Pancreas (tissue), 10 donors: ENCODE measurements around the gene APBB2. TPM values are rescaled to one million over a fixed set of nuclear protein-coding genes. Genes with fewer than 3 reads are reported as not detected.

Experiments used
- ATAC-seq, 4 donors: fragments of 200-7000 bp; cut with Tn5 transposase; one replicate each; pipeline versions ENCODE4 v1.8.0 to v1.9.1; 2020; ENCODE audit warnings: mild to moderate bottlenecking in 4 of 4, moderate library complexity in 4 of 4
- DNase-seq, 6 donors: peaks; one replicate each; pipeline ENCODE4 v3.0.0-alpha.2; 2020
- FAIRE-seq: peaks from 2 replicates; lab custom pipeline; 2012; peaks lifted over from hg19 to GRCh38; lab: Jason Lieb, UNC
- H3K27ac ChIP-seq, 4 donors: fragments of 200-600 bp; sonication (generic); 1 replicate in 3 of 4; 2 replicates in 1 of 4; pipeline versions ENCODE4 v1.5.0 to v1.8.0; 2020
- H3K27me3 ChIP-seq, 4 donors: fragments of 200-600 bp; one replicate each; pipeline ENCODE4 v1.8.0; 2021
- H3K36me3 ChIP-seq, 3 donors: fragments of 200-600 bp; sonication (generic) in 1 of 3; one replicate each; pipeline versions ENCODE4 v1.5.0 to v1.8.0; 2020 to 2021
- H3K4me1 ChIP-seq, 3 donors: fragments of 200-600 bp; one replicate each; pipeline ENCODE4 v1.8.0; 2021
- H3K4me3 ChIP-seq, 4 donors: fragments of 200-600 bp; sonication (generic) in 2 of 4; one replicate each; pipeline versions ENCODE4 v1.5.0 to v1.8.0; 2020 to 2021
- H3K9me3 ChIP-seq, 4 donors: fragments of 200-600 bp; one replicate each; pipeline ENCODE4 v1.8.0; 2021
- CTCF ChIP-seq, 4 donors: fragments of 200-600 bp; sonication (generic) in 3 of 4; IDR thresholded peaks; one replicate each; pipeline versions ENCODE4 v1.5.0 to v1.8.0; 2021; ENCODE audit warnings: antibody characterized with exemption in 4 of 4
- WGBS, 2 donors: extraction: QIAGEN DNeasy Blood & Tissue Kit; methylation state at CpG; one replicate each; pipeline ENCODE4 v1.1.7; 2013; 5-methylcytosine and 5-hydroxymethylcytosine counted together
- intact Hi-C, 3 donors: fragments of 100-400 bp; cut with DNase I; formaldehyde crosslinking; loops; one replicate each; pipeline versions ENCODE4 v1.11.1 to v1.14.2; 2022
- polyA plus RNA-seq, 2 donors: library from polyadenylated mRNA; stranded (reverse); fragments of 200-250 nt; gene quantifications; one replicate each; pipeline ENCODE4 v1.2.3, GENCODE V29; 2013
- total RNA-seq, 6 donors: library from RNA; stranded (reverse); fragmentation: NEBNext Ultra II Directional in 4 of 6; extraction: Animal tissue kit (Norgen Biotek cat#: 25700) in 4 of 6; gene quantifications; one replicate each; pipeline versions ENCODE4 v1.2.1 to v1.2.4, GENCODE V29; 2021 to 2023
- donor health status: healthy with polysubstance abuse.
- donor health status: DM: no; HTN: no; CAD: no; lungs with moderate emphysema.
- donor health status: DM: no; HTN: no; CAD: no.
- donor health status: control.
- donor health status: control.
- donor health status: Bipolar disorder and iron deficiency.
- donor health status: DM: yes; HTN: yes; CAD: no.
- donor health status: DM: no; HTN: no; CAD: no.
- donor health status: DM: no; HTN: no; CAD: no.
- donor health status: DM: yes; HTN: yes; CAD: no.

APBB2 gene
- total and polyA plus RNA-seq, 8 donors, result 9.1 to 21.6 (median 11.5) TPM

GRCh38 chr4:41178372-41179370 is 35.7 kb downstream of the APBB2 start:
- WGBS, 2 donors, result 23 to 24% methylated on average over 7 of the region's 7 CpGs
- no peak for TF ChIP-seq CTCF (IDR thresholded peaks at IDR 0.05)
- no peak overlapping the region for H3K4me3 ChIP-seq
- FAIRE-seq (no peak), DNase-seq (no peak), ATAC-seq (peak in 3 of 4 donors; percentile 53 to 78 (median 63))
- no peaks in the 10 kb centered on the region for H3K36me3 ChIP-seq
- H3K27me3 ChIP-seq, result no peaks in the 10 kb centered on the region
- H3K9me3 ChIP-seq, result no peaks in the 10 kb centered on the region
- H3K27ac ChIP-seq, result no peak overlapping the region
- intact Hi-C loops, result no loop called here
- peaks cover 23 to 30% (median 23%) of the 10 kb centered on the region in 3 donors for H3K4me1 ChIP-seq

GRCh38 chr4:41177016-41177415 is 37.3 kb downstream of the APBB2 start:
- TF ChIP-seq CTCF (IDR thresholded peaks at IDR 0.05), result no peak
- FAIRE-seq (no peak), DNase-seq (no peak), ATAC-seq (peak in 3 of 4 donors; percentile 31 to 55 (median 34))
- Histone ChIP-seq H3K4me3 (no peak overlapping the region), H3K9me3 (no peaks in the 10 kb centered on the region), H3K27ac (no peak overlapping the region), H3K4me1 (peaks cover 23 to 30% (median 23%) of the 10 kb centered on the region in 3 donors), H3K27me3 (no peaks in the 10 kb centered on the region), H3K36me3 (no peaks in the 10 kb centered on the region)
- intact Hi-C loops, result no loop called here

- no peaks in the 10 kb centered on the region for H3K27me3 ChIP-seq
- no peak for TF ChIP-seq CTCF (IDR thresholded peaks at IDR 0.05)
- H3K9me3 ChIP-seq, result no peaks in the 10 kb centered on the region
- H3K36me3 ChIP-seq, result no peaks in the 10 kb centered on the region
- intact Hi-C loops, result no loop called here
- 74 to 82% methylated on average over 1 of the region's 1 CpG for WGBS, 2 donors
- peak overlapping the region in 1 of 4 donors; percentile 27 for H3K27ac ChIP-seq
- no peak overlapping the region for H3K4me3 ChIP-seq
- ATAC-seq, result peak in 1 of 4 donors; percentile 41
- peaks cover 23 to 30% (median 23%) of the 10 kb centered on the region in 3 donors for H3K4me1 ChIP-seq
- no peak for DNase-seq
- FAIRE-seq, result no peak
Measured at GRCh38 chr4:41176340-41176739, 38.0 kb downstream of the APBB2 start.

- ATAC-seq (no peak), DNase-seq (no peak), FAIRE-seq (no peak)
- no peak for TF ChIP-seq CTCF (IDR thresholded peaks at IDR 0.05)
- H3K4me3 ChIP-seq, result no peak overlapping the region
- intact Hi-C loops, result no loop called here
- peak overlapping the region in 1 of 4 donors; percentile 27 for H3K27ac ChIP-seq
- H3K27me3 ChIP-seq, result no peaks in the 10 kb centered on the region
- no peaks in the 10 kb centered on the region for H3K36me3 ChIP-seq
- H3K4me1 ChIP-seq, result peaks cover 23 to 30% (median 23%) of the 10 kb centered on the region in 3 donors
- H3K9me3 ChIP-seq, result no peaks in the 10 kb centered on the region
Measured at GRCh38 chr4:41175794-41176193, 38.5 kb downstream of the APBB2 start.

- Histone ChIP-seq H3K36me3 (no peaks in the 10 kb centered on the region), H3K9me3 (no peaks in the 10 kb centered on the region), H3K4me3 (no peak overlapping the region), H3K27ac (no peak overlapping the region), H3K27me3 (no peaks in the 10 kb centered on the region), H3K4me1 (peaks cover 18 to 23% (median 20%) of the 10 kb centered on the region in 3 donors)
- FAIRE-seq, result no peak
- no peak for TF ChIP-seq CTCF (IDR thresholded peaks at IDR 0.05)
- no peak for DNase-seq
- 97 to 98% methylated on average over 4 of the region's 4 CpGs for WGBS, 2 donors
- no peak for ATAC-seq
- intact Hi-C loops, result no loop called here
Measured at GRCh38 chr4:41174444-41174843, 39.9 kb downstream of the APBB2 start.
